Stimulated activated CD4-positive, alpha-beta T cell treated with anti-CD3 and anti-CD28 coated beads, TNF-alpha, amount 100 ng/mL, for 48 hours (primary cell): ENCODE data around the gene USP12.
"Not testable (repeated sequence)": the region's sequence is repeated elsewhere in the genome, so short reads cannot be mapped to it uniquely, and the experiment has no call there.

ENCODE experiments used
- DNase-seq, 3 donors: peaks; one replicate each; pipeline ENCODE4 v3.0.0-alpha.2; 2020; ENCODE audit warnings: low read depth in 3 of 3

The USP12 gene

DNA sequence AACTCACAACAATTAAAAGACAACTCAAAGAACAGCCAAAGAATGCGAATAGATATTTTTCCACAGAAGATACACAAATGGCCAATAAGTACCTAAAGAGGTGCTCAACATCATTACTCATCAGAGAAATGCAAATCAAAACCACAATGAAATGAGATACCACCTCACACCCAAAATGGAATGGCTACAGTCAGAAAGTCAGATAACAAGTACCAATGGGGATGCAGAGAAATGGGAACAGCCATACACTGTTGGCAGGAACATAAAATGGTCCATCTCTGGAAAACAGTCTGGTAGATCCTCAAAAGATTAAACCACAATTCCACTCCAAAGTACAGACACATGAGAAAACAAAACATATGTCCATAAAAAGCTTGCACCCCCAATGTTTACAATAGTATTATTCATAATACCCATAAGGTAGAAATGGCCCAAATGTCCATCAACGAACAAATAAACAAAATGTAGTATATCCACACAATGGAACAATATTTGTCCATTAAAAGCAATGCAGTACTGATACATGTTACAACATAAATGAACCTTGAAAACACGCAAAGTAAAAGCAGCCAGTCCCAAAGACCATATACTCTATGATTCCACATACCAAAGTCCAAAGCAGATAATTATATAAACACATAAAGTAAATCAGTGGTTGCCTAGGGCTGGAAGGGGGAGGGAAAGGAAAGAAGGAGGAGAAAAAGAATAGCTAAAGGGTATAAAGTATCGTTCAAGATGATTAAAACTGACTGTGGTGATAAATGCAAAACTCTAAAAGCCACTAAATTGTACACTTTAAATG, 19.6 kb downstream of the USP12 start:
- no peak for DNase-seq

GRCh38 chr13:27149702-27150101, 21.9 kb downstream of the USP12 start:
- no peak for DNase-seq

DNA sequence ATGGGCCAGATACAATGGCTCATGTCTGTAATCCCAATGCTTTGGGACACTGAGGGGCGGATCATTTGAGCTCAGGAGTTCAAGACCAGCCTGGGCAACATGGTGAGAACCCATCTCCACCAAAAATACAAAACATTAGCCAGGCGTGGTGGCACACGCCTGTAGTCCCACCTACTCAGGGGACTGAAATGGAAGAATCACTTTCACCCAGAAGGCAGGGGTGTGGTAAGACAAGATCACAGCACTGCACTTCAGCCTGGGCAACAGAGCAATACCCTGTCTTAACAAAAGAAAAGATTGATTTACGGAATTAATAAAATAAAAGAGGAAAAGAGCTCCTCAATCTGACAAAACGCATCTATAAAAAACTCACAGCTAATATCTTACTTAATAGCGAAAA, 22.7 kb downstream of the USP12 start:
- no peak for DNase-seq

- no peak for DNase-seq
These were observed 24.0 kb downstream of the USP12 start for GRCh38 chr13:27147530-27148170.

DNA sequence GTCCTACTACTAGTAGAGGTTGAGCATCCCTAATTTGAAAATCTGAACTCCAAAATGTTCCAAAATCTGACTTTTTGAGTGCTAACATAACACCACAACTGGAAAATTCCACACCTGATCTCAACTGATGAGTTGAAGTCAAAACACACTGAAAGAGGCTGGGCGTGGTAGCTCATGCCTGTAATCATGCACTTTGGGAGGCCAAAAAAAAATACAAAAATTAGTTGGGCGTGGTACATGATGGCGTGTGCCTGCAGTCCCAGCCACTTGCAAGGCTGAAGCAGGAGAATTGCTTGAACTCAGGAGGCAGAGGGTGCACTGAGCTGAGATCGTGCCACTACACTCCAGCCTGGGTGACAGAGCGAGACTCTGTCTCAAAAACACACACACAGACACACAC, 29.9 kb downstream of the USP12 start:
- no peak for DNase-seq

- DNase-seq: not testable (repeated sequence)
These were observed 30.5 kb downstream of the USP12 start for GRCh38 chr13:27141159-27141558.

- DNase-seq: no peak
These were observed 31.6 kb downstream of the USP12 start for GRCh38 chr13:27140060-27140459.

DNA sequence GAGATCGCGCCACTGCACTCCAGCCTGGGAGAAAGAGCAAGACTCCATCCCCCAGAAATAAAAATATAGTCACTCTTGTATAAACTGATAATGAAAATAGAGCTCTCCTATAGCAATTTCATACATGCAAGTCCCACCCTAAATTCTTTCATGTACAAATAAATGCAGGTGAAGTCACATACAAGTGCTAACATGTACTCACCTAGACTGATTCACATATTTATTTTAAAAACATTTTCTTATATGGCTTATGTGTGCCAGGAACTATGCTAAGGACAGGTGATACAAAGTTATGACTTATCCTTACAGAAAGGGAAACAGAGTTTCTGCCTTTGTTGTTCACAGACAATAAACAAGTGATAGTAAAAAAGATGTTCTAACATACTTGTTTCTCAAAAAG, 32.0 kb downstream of the USP12 start:
- DNase-seq: no peak

GRCh38 chr13:27138457-27139093, 33.0 kb downstream of the USP12 start:
- no peak for DNase-seq

DNA sequence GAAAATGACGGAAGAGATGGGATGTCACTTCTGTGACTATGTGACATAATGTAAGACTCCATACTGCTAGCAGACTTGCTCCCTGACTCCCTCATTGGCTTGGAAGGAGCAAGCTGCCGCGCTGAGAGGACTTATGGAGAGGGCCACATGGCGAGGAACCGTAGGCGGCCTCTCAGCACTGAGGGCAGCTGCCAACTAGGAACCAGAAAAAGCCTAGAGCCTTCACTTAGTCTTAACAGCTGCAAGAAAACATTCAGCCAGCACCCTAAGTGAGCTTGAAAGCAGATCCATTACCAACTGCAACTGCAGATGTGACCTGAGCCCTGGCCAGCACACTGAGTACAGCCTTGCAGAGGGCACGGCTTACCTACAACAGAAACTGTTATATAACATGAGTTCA, 33.9 kb downstream of the USP12 start:
- DNase-seq: no peak

DNA sequence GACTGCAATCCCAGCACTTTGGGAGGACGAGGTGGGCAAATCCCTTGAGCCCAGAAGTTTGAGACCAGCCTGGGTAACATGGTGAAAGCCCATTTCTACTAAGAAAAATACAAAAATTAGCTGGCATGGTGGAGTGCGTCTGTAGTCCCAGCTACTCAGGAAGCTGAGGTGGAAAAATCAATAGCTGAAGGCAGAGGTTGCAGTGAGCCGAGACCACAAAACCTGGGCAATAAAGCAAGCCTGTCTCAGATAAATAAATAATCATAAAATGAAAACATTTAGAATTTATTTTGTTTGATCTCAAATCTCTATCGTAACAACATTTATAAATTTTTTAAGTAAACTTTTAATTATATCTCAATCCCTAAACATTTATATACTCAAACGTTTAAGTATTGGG, 36.6 kb downstream of the USP12 start:
- no peak for DNase-seq

GRCh38 chr13:27133889-27134288, 37.7 kb downstream of the USP12 start:
- no peak for DNase-seq

DNA sequence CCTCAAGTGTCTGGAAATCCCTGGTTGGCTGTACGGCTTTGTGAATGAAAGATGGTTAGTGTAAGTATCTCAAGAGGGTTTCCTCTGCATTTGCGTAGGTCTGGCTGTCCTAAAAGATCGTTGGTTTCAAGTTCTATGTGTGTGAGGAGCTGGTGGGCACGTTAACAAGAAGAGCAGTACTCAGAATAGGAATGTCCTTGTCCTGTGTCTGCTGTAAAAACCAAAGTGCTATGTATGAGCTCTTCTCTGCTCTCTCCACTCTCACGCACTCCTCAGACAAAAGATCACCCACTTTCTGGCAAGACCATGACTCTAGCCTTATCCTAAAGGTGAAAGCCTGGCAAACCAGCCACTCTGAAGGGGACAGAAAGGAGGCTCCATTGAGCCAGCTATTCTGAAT, 39.1 kb downstream of the USP12 start:
- DNase-seq: no peak

DNA sequence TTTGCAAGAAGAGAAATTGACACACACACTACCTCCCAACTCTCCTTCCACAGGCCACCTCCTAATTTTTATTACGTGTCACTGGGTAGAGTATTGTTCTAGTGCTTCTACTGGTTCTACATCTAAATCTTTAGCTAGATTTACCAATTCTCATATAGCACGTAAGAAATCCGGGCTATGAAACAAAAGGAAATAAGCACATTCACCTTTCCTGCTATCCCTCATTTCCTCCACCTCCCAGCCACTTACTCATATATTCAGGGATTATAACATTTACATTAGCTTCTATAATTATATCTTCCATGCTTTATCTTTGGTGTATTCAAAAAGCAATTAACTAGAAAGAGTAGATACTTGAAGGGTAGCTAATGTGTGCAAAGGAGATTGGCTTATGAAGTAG, 39.7 kb downstream of the USP12 start:
- DNase-seq: no peak

GRCh38 chr13:27130979-27131623, 40.5 kb downstream of the USP12 start:
- DNase-seq: peak; percentile 43 to 73 (median 57)

- no peak for DNase-seq
These were observed 41.2 kb downstream of the USP12 start for GRCh38 chr13:27130223-27130978.

DNA sequence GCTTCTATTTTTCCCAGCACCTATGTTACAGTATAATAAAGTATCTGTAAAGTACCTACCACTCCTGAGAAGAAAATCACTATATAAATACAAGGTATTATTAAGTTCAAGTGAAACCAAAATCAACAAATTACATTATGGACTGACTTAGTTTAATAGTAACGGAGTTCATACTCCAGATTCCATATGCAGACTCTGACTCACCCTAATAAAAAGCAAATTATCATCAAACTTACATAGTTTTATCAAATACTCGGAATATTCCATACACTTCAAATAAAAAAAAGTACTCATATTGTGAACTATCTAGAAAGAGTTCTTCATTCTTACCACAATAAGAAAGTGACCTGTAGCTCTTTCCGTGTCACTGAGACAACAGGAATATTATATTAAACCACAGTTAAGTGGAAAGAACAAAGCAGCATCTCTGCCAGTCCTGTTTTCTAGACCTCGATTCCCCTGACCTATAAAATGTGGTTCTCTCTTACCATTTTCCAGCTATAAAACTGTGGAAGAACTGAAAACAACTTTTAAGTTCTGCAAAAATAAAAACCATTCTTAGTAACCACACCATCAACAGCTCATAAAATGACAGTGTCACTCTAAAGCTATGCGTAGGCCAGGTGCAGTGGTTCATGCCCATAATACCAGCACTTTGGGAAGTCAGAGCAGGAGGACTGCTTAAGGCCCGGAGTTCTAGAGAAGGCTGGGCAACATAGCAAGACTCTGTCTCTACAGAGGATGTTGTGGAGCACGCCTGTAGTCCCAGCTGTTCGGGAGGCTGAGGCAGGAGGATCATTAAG, 42.6 kb downstream of the USP12 start:
- no peak for DNase-seq

DNA sequence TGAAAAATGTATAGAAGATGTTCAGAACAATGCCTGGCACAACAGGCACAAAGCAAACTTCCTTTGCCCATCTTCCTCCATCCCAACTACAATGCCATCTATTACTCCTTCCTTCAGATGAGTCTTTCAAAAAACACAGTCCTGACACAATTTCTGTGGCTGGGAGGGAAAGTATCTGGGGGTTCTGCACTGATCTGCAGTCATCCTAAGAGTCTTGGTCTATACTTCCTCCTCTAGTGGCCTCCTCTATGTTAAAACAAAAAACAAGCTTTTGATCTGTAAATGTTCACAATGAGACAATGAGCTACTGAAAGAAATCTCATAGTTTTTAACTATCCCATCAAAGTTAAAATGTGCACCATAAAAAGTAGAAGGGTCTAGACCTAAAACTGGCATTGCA, 44.8 kb downstream of the USP12 start:
- no peak for DNase-seq

DNA sequence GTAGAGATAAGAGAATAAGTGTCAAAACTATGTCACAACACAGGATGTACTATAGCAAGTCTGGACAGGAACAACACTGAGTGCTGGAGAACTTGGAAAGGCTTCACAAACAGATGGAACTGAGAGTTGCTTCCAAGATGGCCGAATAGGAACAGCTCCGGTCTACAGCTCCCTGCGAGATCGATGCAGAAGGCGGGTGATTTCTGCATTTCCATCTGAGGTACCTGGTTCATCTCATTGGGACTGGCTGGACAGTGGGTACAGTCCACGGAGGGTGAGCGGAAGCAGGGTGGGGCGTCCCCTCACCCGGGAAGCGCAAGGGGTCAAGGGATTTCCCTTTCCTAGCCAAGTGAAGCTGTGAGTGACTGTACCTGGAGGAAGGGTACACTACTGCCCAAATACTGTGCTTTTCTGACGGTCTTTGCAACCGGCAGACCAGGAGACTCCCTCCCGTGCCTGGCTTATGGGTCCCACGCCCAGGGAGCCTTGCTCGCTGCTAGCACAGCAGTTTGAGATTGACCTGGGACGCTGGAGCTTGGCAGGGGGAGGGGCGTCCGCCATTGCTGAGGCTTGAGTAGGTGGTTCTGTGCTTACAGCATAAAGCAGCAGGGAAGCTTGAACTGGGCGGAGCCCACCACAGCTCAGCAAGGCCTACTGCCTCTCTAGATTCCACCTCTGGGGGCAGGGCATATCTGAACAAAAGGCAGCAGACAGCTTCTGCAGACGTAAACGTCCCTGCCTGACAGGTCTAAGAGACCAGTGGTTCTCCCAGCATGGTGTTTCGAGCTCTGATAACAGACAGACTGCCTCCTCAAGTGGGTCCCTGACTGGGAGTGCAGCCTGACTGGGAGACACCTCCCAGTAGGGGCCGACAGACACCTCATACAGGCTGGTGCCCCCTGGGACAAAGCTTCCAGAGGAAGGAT, 46.0 kb downstream of the USP12 start:
- DNase-seq: no peak

- no peak for DNase-seq
These were observed 47.0 kb downstream of the USP12 start for GRCh38 chr13:27124571-27124970.
